ENCODE results near the gene OR5AN1. TPM values are rescaled to one million over a fixed set of nuclear protein-coding genes. Genes with fewer than 3 reads are reported as not detected.

OR5AN1 gene
- not detected in 2 replicates for total RNA-seq

GRCh38 chr11:59358595-59358994, at the start of gene OR5AN1:
OR5AN1 (plus strand) TSS chr11:59358895; CDS start chr11:59364459, 5,564 bp downstream.

Other genes starting within 250 kb of the OR5AN1 start
- gene FAM111A, start 216.0 kb upstream of the OR5AN1 start, total RNA-seq: 14.5 and 17.3 TPM in 2 replicates
- 5.3 and 6.2 TPM in 2 replicates for gene DTX4, start 186.8 kb upstream of the OR5AN1 start, total RNA-seq
- not detected in 2 replicates for gene MPEG1, start 146.0 kb upstream of the OR5AN1 start, total RNA-seq
- not detected in 2 replicates for gene OR5A2, start 67.5 kb downstream of the OR5AN1 start, total RNA-seq
- gene OR5A1, start 77.6 kb downstream of the OR5AN1 start, total RNA-seq: not detected in 2 replicates
- gene OR4D6, start 98.1 kb downstream of the OR5AN1 start, total RNA-seq: not detected in 2 replicates
- gene OR4D10, start 114.4 kb downstream of the OR5AN1 start, total RNA-seq: not detected in 2 replicates
- not detected in 2 replicates for gene OR4D11, start 144.7 kb downstream of the OR5AN1 start, total RNA-seq
- gene OR4D9, start 152.6 kb downstream of the OR5AN1 start, total RNA-seq: not detected in 2 replicates